NCI-H187 treated with DMSO at 0.1 percent for 48 hours (cell line): ENCODE results near the gene HES5.

Source experiments
- DNase-seq: peaks from one replicate; lab custom pipeline; 2025; lab: John Stamatoyannopoulos, UW

HES5 gene

DNA sequence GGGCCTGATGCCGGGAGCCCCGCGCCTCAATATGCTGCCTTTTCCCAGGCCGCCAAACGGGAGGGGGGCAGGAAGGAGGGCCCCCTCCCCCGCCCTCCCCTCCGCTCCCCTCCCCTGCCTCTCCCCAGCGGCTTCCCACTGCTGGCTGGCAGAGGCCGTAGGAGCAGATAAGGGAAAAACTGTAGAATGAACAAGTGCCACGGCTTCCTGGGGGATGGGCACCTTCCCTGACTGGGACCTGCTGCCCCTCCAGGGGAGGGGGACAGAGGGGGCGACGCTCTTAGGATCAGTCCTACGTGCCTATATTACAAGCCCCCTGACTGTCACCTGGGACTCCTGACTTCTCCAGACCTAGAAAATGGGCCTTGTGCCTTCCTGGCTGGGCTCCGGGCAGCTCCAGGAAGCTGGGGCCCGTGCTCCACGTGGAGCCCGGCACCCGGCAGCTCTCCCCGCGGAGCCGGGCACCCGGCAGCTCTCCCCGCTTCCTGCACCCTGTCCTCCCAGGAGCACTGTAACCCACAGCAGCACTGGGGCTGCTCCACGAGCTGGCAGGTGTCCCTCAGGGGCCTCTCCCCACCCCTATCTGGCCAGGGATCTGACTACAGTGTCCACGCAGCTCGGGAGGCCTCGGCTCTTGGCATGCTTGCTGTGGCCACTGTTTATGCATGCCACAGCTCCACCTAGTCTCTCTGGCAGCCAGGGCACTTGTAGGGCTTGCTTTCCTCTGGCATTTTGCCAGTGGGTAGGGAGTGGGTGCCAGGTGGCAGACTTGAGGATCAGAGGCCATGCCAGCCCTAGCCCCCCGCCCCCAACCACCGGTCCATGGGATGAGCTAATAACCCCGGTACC lies 674 bp upstream of the HES5 start:
- DNase-seq, result no peak

GRCh38 chr1:2528966-2529783 lies 888 bp downstream of the HES5 start:
- DNase-seq, result no peak

DNA sequence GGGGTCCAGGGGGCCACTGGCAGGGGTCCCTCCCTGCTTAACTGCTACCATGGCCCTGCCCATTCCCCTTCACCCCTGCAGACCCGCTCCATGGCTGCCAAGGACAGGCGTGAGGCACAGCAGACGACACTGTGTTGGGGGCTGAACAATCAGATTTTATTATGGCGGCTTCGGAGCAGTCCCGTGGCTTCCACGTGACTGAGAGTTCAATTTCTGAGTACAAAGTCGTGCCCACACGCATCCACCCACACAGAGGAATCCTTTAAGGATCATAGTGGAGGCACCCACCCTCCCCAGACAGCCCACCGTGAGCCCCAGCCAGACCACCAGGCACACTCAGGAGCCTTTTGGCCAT lies 1.5 kb downstream of the HES5 start:
- no peak for DNase-seq

DNA sequence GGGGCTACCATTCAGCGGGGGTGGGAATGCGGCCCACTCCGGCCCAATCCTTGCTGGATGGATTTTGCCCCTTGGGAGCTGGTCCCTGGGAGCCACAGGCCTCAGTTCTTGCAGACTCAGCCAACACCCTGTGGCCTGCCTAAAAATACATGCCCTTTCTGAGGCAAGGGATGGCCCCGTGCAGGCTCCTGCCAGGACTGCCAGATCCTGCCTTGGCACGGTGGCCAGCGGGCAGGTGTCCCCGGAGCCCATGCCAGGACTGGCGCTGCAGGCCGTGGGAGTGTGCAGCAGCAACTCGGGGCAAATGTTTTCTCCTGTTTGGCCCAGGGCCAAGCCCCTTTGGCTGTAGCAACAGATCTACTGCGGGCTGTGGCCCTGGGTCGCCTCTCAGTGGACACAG lies 2.0 kb downstream of the HES5 start:
- no peak for DNase-seq

- no peak for DNase-seq
Observed at GRCh38 chr1:2527556-2527860, 2.6 kb downstream of the HES5 start.

DNA sequence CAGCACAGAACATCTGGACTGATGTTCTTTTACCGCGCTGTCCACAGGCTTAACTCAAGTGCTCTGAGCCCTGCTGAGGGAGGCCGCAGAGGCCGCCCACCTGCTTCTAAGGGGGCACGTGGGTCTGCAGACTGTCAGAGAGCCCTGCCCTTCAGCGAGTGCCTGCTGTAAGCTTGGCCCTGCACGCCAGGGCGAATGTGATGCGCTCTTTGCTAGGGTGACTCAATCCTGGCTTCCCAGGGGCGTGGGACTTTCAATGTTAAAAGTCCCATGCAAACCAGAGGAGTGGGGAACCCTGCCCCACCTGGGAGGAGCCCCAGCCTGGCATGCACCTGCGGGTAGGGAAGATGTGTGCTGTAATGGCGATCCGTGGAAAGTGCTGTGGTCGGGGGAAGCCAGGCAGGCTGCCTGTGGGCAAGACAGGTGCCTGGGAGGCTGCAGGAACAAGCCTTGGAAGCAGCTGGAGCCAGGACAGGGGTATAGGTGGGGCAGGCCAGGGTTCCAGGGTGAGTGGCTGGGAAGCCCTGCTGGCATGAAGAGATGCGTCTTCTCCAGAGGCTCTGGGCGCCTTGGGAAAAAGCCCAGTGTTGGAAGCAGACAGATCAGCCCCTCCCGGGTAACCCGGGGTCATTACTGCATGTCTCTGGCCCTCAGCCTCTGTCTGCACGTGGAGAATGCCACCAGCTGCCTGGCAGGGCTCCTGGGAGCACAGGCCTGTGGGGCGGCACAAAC lies 3.1 kb downstream of the HES5 start:
- DNase-seq, result no peak

- no peak for DNase-seq
Observed at GRCh38 chr1:2525920-2526823, 3.9 kb downstream of the HES5 start, which contains the start of gene PANK4. Gene PANK4 (minus strand): TSS chr1:2526596. CDS start chr1:2526587, 9 bp downstream.

DNA sequence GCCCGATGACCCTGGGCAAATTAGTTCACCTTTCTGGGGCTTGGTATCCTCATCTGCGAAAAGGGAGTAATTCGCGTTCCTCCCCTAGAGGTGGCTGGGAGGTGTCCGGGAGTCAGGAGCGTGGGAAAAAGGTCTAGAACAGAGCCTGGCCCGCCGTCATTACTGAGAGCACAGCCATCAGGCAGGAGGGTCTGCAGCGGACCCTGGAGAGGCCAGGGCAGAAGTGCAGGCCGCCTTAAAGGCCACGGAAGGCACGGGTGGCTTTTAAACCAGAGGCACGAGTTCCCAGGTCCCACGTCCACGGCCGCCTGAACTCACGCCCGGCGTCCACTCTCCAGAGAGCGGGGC lies 4.5 kb downstream of the HES5 start:
- DNase-seq, result no peak

DNA sequence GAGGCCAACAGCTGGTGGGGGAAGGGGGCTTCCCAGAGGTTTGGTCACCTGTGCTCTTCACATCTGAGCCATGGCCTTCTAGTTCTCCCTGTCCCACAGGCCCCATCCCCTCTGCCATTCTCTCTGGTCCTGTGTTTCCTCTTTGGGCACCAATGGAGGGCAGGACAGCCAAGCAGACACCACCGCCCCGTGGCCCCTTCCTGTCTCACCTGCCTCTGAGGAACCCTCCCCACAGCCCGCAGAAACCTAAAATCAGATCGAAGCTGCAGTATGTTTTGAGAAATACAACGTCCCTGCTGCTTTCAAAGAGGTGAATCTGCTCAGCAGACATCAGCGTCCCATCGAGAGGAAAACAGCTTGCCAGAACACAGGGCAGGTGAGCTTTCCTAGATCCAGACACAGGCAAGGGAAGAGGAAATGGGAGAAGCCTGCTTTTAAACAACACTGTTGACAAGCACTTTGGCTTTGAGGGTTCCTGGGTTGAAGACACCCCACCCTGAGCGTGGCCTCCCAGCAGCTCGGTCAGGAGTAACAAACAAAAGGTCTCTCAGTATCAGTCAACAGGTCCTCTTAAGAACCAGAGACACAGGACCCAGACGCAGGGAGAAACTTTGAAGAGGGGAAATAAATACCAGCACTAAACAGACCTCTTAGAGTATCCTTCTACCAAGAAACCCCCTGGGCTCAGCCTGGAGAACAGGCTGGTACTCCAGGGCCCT lies 6.0 kb downstream of the HES5 start:
- DNase-seq, result no peak

- DNase-seq, result no peak
Observed at GRCh38 chr1:2523191-2523890, 6.7 kb downstream of the HES5 start.

DNA sequence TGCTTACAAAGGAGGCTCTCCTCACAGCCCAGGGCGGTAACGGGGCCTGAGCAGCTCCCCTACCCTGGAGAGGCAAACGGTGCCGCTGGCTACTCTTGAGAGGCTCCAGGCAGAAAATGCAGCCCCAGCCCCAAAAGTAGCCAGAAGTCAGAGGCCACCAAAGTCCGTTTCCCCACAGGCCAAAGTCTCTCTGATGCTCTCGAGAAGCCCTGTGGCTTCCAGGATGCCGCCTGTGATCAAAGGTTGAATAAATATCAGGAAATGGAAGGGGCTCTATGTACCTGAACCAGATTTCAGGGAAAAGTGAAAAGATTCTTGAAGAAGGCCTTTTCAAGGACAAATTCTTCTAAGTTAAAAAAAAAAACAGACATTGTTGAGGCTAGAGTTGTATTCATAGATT lies 7.8 kb downstream of the HES5 start:
- no peak for DNase-seq

DNA sequence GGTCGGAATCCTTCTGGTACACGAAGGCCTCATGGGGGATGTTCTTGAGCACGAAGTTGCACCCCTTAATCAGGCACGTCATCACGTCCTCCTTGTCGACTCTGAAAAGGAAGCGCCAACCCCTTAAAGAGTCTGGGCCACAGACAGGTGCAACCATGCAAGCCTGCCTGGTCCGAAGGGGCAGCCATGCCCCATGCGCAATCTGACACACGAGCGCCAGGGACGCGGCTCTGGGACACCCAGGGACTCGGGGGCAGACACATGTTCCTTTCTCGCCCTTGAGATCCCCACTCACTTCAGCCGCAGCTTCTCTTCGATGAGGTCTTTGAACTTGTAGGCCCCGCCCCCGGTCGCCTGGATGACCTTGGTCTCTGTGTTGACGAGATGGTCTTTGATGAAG lies 9.3 kb downstream of the HES5 start:
- no peak for DNase-seq

DNA sequence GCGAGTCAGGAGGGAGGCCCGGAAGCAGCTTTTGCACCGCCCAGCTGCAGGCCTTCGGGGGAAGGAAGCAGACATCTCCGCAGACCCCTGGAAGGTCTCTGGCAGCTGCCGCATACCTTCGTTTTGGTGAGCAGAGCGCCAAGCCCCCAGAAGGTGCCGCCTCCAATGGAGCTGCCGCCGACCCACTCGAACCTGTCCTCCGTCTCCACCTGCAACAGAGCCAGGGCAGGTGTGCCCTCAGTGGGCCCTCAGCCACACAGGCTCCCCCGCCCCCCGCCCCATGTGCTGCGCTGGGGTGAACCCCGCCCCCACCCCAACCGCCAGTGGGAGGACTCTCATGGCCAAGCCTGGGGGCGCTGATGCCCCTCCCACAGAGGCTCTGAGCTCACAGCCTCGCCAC lies 9.9 kb downstream of the HES5 start:
- DNase-seq, result no peak

GRCh38 chr1:2519729-2520128 lies 10.3 kb downstream of the HES5 start:
- no peak for DNase-seq

- DNase-seq, result no peak
Observed at GRCh38 chr1:2519029-2519685, 10.9 kb downstream of the HES5 start.

- no peak for DNase-seq
Observed at GRCh38 chr1:2518528-2518927, 11.5 kb downstream of the HES5 start.

GRCh38 chr1:2517966-2518365 lies 12.1 kb downstream of the HES5 start:
- no peak for DNase-seq

- no peak for DNase-seq
Observed at GRCh38 chr1:2516946-2517345, 13.1 kb downstream of the HES5 start.

- DNase-seq, result no peak
Observed at GRCh38 chr1:2516124-2516523, 13.9 kb downstream of the HES5 start.

- DNase-seq, result no peak
Observed at GRCh38 chr1:2515763-2516080, 14.3 kb downstream of the HES5 start.
